SK-N-SH treated with all-trans-retinoic acid at 6 μM for 48 hours (cell line): ENCODE measurements around the gene CACNA1H.

Source experiments
- ATAC-seq: fragments of 200-7000 bp; cut with Tn5 transposase; 3 replicates; pipeline ENCODE4 v1.9.1; 2020; ENCODE audit warnings: mild to moderate bottlenecking, moderate library complexity
- ARNTL ChIP-seq: fragments of 450-650 bp; formaldehyde crosslinking; IDR thresholded peaks from 2 replicates; pipeline ENCODE4 v1.5.0; 2020; ENCODE audit warnings: low read depth, mild to moderate bottlenecking, moderate library complexity, borderline replicate concordance
- BACH2 ChIP-seq: fragments of 250-450 bp; sonication (Bioruptor Pico); IDR thresholded peaks from 2 replicates; pipeline ENCODE4 v1.9.0; 2021; ENCODE audit warnings: mild to moderate bottlenecking, borderline replicate concordance
- CSDC2 ChIP-seq: fragments of 250-450 bp; sonication (Bioruptor Pico); IDR thresholded peaks from 2 replicates; pipeline ENCODE4 v1.5.0; 2020; ENCODE audit warnings: mild to moderate bottlenecking, moderate library complexity
- ESRRG ChIP-seq: fragments of 250-450 bp; sonication (Bioruptor Pico); IDR thresholded peaks from 2 replicates; pipeline ENCODE4 v1.6.1; 2021; ENCODE audit warnings: mild to moderate bottlenecking
- GLIS3 ChIP-seq: fragments of 250-450 bp; sonication (Bioruptor Pico); IDR thresholded peaks from 2 replicates; pipeline ENCODE4 v1.5.0; 2020; ENCODE audit warnings: mild to moderate bottlenecking, moderate library complexity
- ISL1 ChIP-seq: fragments of 250-450 bp; sonication (Bioruptor Pico); IDR thresholded peaks from 2 replicates; pipeline ENCODE4 v2.1.2; 2022; ENCODE audit warnings: mild to moderate bottlenecking, moderate library complexity
- OSR1 ChIP-seq: fragments of 250-450 bp; sonication (Bioruptor Pico); IDR thresholded peaks from 2 replicates; pipeline ENCODE4 v1.8.0; 2022; ENCODE audit warnings: moderate library complexity, mild to moderate bottlenecking, inconsistent platforms
- RARB ChIP-seq: fragments of 250-450 bp; sonication (Bioruptor Pico); IDR thresholded peaks from 2 replicates; pipeline ENCODE4 v1.8.0; 2021; ENCODE audit warnings: mild to moderate bottlenecking, moderate library complexity
- SNAI2 ChIP-seq: fragments of 250-450 bp; sonication (Bioruptor Pico); IDR thresholded peaks from 2 replicates; pipeline ENCODE4 v1.5.0; 2020; ENCODE audit warnings: mild to moderate bottlenecking, moderate library complexity
- TCF4 ChIP-seq: fragments of 250-450 bp; sonication (Bioruptor Pico); IDR thresholded peaks from 2 replicates; pipeline ENCODE4 v1.8.0; 2021; ENCODE audit warnings: mild to moderate bottlenecking, moderate library complexity, borderline replicate concordance
- TOX ChIP-seq: fragments of 250-450 bp; sonication (Bioruptor Pico); IDR thresholded peaks from 2 replicates; pipeline ENCODE4 v1.8.0; 2021; ENCODE audit warnings: mild to moderate bottlenecking, moderate library complexity, borderline replicate concordance
- ZC3H10 ChIP-seq: fragments of 250-450 bp; sonication (Bioruptor Pico); IDR thresholded peaks from 2 replicates; pipeline ENCODE4 v1.5.1; 2021; ENCODE audit warnings: mild to moderate bottlenecking, moderate library complexity
- ZFP3 ChIP-seq: fragments of 250-450 bp; sonication (Bioruptor Pico); IDR thresholded peaks from 2 replicates; pipeline ENCODE4 v1.5.0; 2020; ENCODE audit warnings: mild to moderate bottlenecking, moderate library complexity
- ZFP30 ChIP-seq: fragments of 450-650 bp; formaldehyde crosslinking; IDR thresholded peaks from 2 replicates; pipeline ENCODE4 v1.5.0; 2022; ENCODE audit warnings: mild to moderate bottlenecking, moderate library complexity
- ZNF565 ChIP-seq: fragments of 450-650 bp; formaldehyde crosslinking; conservative IDR thresholded peaks from 2 replicates; pipeline ENCODE4 v1.5.0; 2020; ENCODE audit warnings: low read depth, mild to moderate bottlenecking, moderate library complexity
- ZNF70 ChIP-seq: fragments of 450-650 bp; formaldehyde crosslinking; IDR thresholded peaks from 2 replicates; pipeline ENCODE4 v1.5.0; 2020; ENCODE audit warnings: mild to moderate bottlenecking, moderate library complexity
- ZNF8 ChIP-seq: fragments of 450-650 bp; formaldehyde crosslinking; IDR thresholded peaks from 2 replicates; pipeline ENCODE4 v1.5.0; 2020; ENCODE audit warnings: mild to moderate bottlenecking, moderate library complexity
- TF ChIP-seq, protein P1 (sequence below): fragments of 250-450 bp; sonication (Bioruptor Pico); IDR thresholded peaks from 2 replicates; pipeline ENCODE4 v1.5.0; 2020; ENCODE audit warnings: mild to moderate bottlenecking, moderate library complexity
- TF ChIP-seq, protein P2 (sequence below): fragments of 250-450 bp; sonication (Bioruptor Pico); IDR thresholded peaks from 2 replicates; pipeline ENCODE4 v1.5.1; 2021; ENCODE audit warnings: mild to moderate bottlenecking, moderate library complexity
- TF ChIP-seq, protein P3 (sequence below): fragments of 250-450 bp; sonication (Bioruptor Pico); IDR thresholded peaks from 2 replicates; pipeline ENCODE4 v1.8.0; 2021; ENCODE audit warnings: low read depth, mild to moderate bottlenecking, moderate library complexity, borderline replicate concordance
- TF ChIP-seq, protein P4 (sequence below): fragments of 250-450 bp; sonication (Bioruptor Pico); IDR thresholded peaks from 2 replicates; pipeline ENCODE4 v1.5.1; 2020; ENCODE audit warnings: low read depth, mild to moderate bottlenecking, moderate library complexity

CACNA1H gene

DNA sequence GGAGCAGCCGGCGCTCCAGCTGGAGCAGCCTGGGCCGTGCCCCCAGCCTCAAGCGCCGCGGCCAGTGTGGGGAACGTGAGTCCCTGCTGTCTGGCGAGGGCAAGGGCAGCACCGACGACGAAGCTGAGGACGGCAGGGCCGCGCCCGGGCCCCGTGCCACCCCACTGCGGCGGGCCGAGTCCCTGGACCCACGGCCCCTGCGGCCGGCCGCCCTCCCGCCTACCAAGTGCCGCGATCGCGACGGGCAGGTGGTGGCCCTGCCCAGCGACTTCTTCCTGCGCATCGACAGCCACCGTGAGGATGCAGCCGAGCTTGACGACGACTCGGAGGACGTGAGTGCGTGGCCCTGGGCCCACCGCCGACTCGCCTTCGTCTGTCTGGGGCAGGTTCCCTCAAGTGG, 56.2 kb downstream of the CACNA1H start (continued):
- TF ChIP-seq TCF4 (CRISPR knock-in tag): no peak
- TF ChIP-seq ZFP30 (CRISPR knock-in tag): no peak
- TF ChIP-seq, all 23 proteins: peak for 0

DNA sequence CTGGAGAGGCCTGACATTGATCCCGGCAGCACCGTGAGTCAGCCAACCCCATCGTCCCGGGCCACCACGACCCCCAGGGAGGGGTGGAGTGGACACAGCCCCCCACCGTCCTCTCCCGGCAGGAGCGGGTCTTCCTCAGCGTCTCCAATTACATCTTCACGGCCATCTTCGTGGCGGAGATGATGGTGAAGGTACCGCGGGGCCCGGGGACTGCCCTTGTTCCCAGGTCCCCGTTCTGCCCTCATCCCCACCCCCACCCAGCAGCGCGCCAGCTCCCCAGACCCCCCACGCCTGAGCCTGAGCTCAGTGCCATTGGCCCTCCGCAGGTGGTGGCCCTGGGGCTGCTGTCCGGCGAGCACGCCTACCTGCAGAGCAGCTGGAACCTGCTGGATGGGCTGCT, 57.6 kb downstream of the CACNA1H start:
- no peak for ATAC-seq
- TF ChIP-seq, protein P1, sequence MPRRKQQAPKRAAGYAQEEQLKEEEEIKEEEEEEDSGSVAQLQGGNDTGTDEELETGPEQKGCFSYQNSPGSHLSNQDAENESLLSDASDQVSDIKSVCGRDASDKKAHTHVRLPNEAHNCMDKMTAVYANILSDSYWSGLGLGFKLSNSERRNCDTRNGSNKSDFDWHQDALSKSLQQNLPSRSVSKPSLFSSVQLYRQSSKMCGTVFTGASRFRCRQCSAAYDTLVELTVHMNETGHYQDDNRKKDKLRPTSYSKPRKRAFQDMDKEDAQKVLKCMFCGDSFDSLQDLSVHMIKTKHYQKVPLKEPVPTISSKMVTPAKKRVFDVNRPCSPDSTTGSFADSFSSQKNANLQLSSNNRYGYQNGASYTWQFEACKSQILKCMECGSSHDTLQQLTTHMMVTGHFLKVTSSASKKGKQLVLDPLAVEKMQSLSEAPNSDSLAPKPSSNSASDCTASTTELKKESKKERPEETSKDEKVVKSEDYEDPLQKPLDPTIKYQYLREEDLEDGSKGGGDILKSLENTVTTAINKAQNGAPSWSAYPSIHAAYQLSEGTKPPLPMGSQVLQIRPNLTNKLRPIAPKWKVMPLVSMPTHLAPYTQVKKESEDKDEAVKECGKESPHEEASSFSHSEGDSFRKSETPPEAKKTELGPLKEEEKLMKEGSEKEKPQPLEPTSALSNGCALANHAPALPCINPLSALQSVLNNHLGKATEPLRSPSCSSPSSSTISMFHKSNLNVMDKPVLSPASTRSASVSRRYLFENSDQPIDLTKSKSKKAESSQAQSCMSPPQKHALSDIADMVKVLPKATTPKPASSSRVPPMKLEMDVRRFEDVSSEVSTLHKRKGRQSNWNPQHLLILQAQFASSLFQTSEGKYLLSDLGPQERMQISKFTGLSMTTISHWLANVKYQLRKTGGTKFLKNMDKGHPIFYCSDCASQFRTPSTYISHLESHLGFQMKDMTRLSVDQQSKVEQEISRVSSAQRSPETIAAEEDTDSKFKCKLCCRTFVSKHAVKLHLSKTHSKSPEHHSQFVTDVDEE (CRISPR knock-in tag): no peak
- TF ChIP-seq ISL1 (no peak), OSR1 (CRISPR knock-in tag) (no peak), ZNF8 (CRISPR knock-in tag) (no peak), ZC3H10 (CRISPR knock-in tag) (no peak), SNAI2 (CRISPR knock-in tag) (no peak), ESRRG (CRISPR knock-in tag) (no peak), ZFP3 (CRISPR knock-in tag) (no peak), ZNF70 (no peak), ZFP30 (CRISPR knock-in tag) (no peak), ZNF565 (CRISPR knock-in tag) (no peak), TOX (CRISPR knock-in tag) (no peak), RARB (CRISPR knock-in tag) (no peak)
- TF ChIP-seq, protein P2, sequence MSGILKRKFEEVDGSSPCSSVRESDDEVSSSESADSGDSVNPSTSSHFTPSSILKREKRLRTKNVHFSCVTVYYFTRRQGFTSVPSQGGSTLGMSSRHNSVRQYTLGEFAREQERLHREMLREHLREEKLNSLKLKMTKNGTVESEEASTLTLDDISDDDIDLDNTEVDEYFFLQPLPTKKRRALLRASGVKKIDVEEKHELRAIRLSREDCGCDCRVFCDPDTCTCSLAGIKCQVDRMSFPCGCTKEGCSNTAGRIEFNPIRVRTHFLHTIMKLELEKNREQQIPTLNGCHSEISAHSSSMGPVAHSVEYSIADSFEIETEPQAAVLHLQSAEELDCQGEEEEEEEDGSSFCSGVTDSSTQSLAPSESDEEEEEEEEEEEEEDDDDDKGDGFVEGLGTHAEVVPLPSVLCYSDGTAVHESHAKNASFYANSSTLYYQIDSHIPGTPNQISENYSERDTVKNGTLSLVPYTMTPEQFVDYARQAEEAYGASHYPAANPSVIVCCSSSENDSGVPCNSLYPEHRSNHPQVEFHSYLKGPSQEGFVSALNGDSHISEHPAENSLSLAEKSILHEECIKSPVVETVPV (CRISPR knock-in tag): no peak
- TF ChIP-seq, protein P3, sequence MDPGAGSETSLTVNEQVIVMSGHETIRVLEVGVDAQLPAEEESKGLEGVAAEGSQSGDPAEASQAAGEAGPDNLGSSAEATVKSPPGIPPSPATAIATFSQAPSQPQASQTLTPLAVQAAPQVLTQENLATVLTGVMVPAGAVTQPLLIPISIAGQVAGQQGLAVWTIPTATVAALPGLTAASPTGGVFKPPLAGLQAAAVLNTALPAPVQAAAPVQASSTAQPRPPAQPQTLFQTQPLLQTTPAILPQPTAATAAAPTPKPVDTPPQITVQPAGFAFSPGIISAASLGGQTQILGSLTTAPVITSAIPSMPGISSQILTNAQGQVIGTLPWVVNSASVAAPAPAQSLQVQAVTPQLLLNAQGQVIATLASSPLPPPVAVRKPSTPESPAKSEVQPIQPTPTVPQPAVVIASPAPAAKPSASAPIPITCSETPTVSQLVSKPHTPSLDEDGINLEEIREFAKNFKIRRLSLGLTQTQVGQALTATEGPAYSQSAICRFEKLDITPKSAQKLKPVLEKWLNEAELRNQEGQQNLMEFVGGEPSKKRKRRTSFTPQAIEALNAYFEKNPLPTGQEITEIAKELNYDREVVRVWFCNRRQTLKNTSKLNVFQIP: no peak
- TF ChIP-seq, protein P4, sequence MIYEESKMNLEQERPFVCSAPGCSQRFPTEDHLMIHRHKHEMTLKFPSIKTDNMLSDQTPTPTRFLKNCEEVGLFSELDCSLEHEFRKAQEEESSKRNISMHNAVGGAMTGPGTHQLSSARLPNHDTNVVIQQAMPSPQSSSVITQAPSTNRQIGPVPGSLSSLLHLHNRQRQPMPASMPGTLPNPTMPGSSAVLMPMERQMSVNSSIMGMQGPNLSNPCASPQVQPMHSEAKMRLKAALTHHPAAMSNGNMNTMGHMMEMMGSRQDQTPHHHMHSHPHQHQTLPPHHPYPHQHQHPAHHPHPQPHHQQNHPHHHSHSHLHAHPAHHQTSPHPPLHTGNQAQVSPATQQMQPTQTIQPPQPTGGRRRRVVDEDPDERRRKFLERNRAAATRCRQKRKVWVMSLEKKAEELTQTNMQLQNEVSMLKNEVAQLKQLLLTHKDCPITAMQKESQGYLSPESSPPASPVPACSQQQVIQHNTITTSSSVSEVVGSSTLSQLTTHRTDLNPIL (CRISPR knock-in tag): no peak
- TF ChIP-seq, all 23 proteins: peak for 0

DNA sequence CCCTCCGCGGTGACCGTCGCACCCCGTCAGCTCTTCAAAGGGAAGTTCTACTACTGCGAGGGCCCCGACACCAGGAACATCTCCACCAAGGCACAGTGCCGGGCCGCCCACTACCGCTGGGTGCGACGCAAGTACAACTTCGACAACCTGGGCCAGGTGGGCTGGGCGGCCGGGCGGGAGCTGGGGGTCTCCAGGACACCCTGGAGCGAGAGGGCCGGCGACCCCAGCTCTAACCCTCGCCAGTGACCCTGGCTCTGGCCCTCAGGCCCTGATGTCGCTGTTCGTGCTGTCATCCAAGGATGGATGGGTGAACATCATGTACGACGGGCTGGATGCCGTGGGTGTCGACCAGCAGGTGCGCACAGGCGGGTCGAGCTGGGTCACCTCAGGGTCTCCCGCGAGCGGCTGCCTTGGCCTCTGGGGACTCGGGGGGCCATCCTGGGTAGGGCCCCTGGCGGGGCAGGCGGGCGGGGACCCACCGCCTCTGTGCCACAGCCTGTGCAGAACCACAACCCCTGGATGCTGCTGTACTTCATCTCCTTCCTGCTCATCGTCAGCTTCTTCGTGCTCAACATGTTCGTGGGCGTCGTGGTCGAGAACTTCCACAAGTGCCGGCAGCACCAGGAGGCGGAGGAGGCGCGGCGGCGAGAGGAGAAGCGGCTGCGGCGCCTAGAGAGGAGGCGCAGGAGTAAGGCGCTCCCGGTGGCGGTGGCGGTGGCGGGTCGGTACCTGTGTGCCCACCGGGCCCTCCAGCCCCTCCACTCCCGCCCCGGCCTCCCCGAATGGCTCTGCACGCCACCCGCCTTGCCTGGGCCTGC, 58.8 kb downstream of the CACNA1H start:
- ATAC-seq: no peak
- no peak for TF ChIP-seq GLIS3 (CRISPR knock-in tag)
- no peak for TF ChIP-seq TCF4 (CRISPR knock-in tag)
- TF ChIP-seq ZNF565 (CRISPR knock-in tag): no peak
- no peak for TF ChIP-seq ESRRG (CRISPR knock-in tag)
- no peak for TF ChIP-seq CSDC2 (CRISPR knock-in tag)
- TF ChIP-seq ZC3H10 (CRISPR knock-in tag): no peak
- no peak for TF ChIP-seq RARB (CRISPR knock-in tag)
- no peak for TF ChIP-seq SNAI2 (CRISPR knock-in tag)
- no peak for TF ChIP-seq ZFP30 (CRISPR knock-in tag)

DNA sequence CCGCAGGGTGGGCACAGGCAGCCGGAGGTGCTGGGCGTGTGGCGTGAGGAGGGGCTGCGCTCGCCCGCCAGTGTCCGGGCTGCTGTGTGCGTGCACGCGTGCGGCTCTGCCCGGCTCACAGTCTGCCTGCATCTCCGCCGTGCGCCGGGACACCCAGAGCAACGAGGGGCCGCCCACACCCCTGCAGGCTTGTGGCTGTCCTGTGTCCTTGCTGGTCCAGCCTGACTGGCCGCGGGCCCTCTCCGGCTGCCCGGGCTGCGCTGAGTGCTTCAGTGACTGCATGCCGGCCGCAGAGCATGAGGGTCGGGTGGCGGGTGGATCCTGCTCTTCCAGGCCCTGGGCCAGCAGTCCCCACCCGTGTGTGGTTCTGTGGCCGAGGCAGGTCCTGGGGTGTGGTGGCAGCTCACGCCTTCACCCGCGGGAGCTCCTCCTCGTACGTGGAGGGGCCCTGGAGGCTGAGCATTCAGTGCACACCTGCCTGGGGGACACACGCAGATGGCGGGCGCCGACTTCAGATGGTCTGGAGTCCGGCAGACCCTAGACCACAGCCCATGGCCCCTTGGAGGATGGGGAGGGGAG, 59.8 kb downstream of the CACNA1H start:
- ATAC-seq: no peak
- TF ChIP-seq, protein P3: no peak
- TF ChIP-seq ZFP3 (CRISPR knock-in tag): no peak
- TF ChIP-seq BACH2 (CRISPR knock-in tag): no peak
- TF ChIP-seq ZNF565 (CRISPR knock-in tag): no peak
- no peak for TF ChIP-seq ARNTL (CRISPR knock-in tag)
- no peak for TF ChIP-seq SNAI2 (CRISPR knock-in tag)
- no peak for TF ChIP-seq ZNF8 (CRISPR knock-in tag)
- no peak for TF ChIP-seq ZNF70
- TF ChIP-seq, protein P1 (CRISPR knock-in tag): no peak
- no peak for TF ChIP-seq ZC3H10 (CRISPR knock-in tag)
